Neural progenitor cell (in vitro differentiated cells): ENCODE results near the gene KRT80. TPM values are rescaled to one million over a fixed set of nuclear protein-coding genes. Genes with fewer than 3 reads are reported as not detected.
A peak's percentile ranks its signal among the peaks of the same experiment; 100 is the strongest.

Experiments used
- DNase-seq: peaks from one replicate; pipeline ENCODE4 v3.0.0-alpha.2; 2016; ENCODE audit warnings: low spot score
- H2AFZ ChIP-seq: fragments of 200-600 bp; sonication (generic); replicated peaks from 2 replicates; pipeline ENCODE4 v1.6.1; 2016; ENCODE audit warnings: antibody characterized with exemption
- H3F3A ChIP-seq: fragments of 200-600 bp; sonication (generic); 2 replicates; pipeline ENCODE4 v1.6.1; 2016; ENCODE audit warnings: antibody characterized with exemption, low read depth
- H3K27ac ChIP-seq: fragments of 200-600 bp; sonication (generic); 2 replicates; pipeline ENCODE4 v1.5.1; 2016; ENCODE audit warnings: mild to moderate bottlenecking
- H3K27me3 ChIP-seq: fragments of 200-600 bp; sonication (generic); 2 replicates; pipeline ENCODE4 v1.6.1; 2016; ENCODE audit warnings: mild to moderate bottlenecking, moderate library complexity
- H3K36me3 ChIP-seq: fragments of 200-600 bp; sonication (generic); 2 replicates; pipeline ENCODE4 v1.5.1; 2016
- H3K4me1 ChIP-seq: fragments of 200-600 bp; sonication (generic); 2 replicates; pipeline ENCODE4 v1.6.1; 2016; ENCODE audit warnings: mixed run types
- H3K4me2 ChIP-seq: fragments of 200-600 bp; sonication (generic); 2 replicates; pipeline ENCODE4 v1.6.1; 2016
- H3K4me3 ChIP-seq: fragments of 200-600 bp; sonication (generic); 2 replicates; pipeline ENCODE4 v1.5.1; 2016
- H3K79me2 ChIP-seq: fragments of 200-600 bp; sonication (generic); 2 replicates; pipeline ENCODE4 v1.6.1; 2016; ENCODE audit warnings: low read depth
- H3K9ac ChIP-seq: fragments of 200-600 bp; sonication (generic); 2 replicates; pipeline ENCODE4 v1.6.1; 2016
- H3K9me3 ChIP-seq: fragments of 200-600 bp; sonication (generic); 2 replicates; pipeline ENCODE4 v1.5.1; 2016; ENCODE audit warnings: low read depth
- H4K20me1 ChIP-seq: fragments of 200-600 bp; sonication (generic); 2 replicates; pipeline ENCODE4 v1.6.1; 2016; ENCODE audit warnings: low read depth
- H3K27ac Mint-ChIP-seq: 3 replicates; pipeline ENCODE4 v1.8.0; 2021; ENCODE audit warnings: mixed read lengths
- H3K27me3 Mint-ChIP-seq: 2 replicates; pipeline ENCODE4 v1.8.0; 2022; ENCODE audit warnings: low read depth, mild to moderate bottlenecking, inconsistent platforms, moderate library complexity, mixed read lengths; ENCODE audit not compliant: insufficient read depth
- H3K36me3 Mint-ChIP-seq: 3 replicates; pipeline ENCODE4 v1.8.0; 2021; ENCODE audit warnings: mixed read lengths
- H3K4me1 Mint-ChIP-seq: 3 replicates; pipeline ENCODE4 v1.8.0; 2021; ENCODE audit warnings: mixed read lengths
- H3K4me3 Mint-ChIP-seq: 3 replicates; pipeline ENCODE4 v1.8.0; 2021; ENCODE audit warnings: mild to moderate bottlenecking, moderate library complexity, mixed read lengths
- H3K9me3 Mint-ChIP-seq: 3 replicates; pipeline ENCODE4 v1.8.0; 2020; ENCODE audit warnings: mixed read lengths
- CTCF ChIP-seq: fragments of 200-600 bp; sonication (generic); IDR thresholded peaks from 2 replicates; pipeline ENCODE4 v1.5.1; 2017; ENCODE audit warnings: antibody characterized with exemption, mild to moderate bottlenecking
- EZH2 ChIP-seq: fragments of 200-600 bp; sonication (generic); IDR thresholded peaks from 2 replicates; pipeline ENCODE4 v1.6.1; 2017; ENCODE audit warnings: antibody characterized with exemption, mild to moderate bottlenecking, moderate library complexity
- EZH2phosphoT487 ChIP-seq: fragments of 200-600 bp; sonication (generic); IDR thresholded peaks from 2 replicates; pipeline ENCODE4 v1.6.1; 2017; ENCODE audit warnings: antibody characterized with exemption
- total RNA-seq: library from RNA; depleted of rRNA; stranded (reverse); fragments of >200 nt; gene quantifications from 2 replicates; pipeline ENCODE4 v1.2.3, GENCODE V29; 2015; ENCODE audit warnings: low replicate concordance

The KRT80 gene
- total RNA-seq, 1 donor from 2014 or later: not detected

DNA sequence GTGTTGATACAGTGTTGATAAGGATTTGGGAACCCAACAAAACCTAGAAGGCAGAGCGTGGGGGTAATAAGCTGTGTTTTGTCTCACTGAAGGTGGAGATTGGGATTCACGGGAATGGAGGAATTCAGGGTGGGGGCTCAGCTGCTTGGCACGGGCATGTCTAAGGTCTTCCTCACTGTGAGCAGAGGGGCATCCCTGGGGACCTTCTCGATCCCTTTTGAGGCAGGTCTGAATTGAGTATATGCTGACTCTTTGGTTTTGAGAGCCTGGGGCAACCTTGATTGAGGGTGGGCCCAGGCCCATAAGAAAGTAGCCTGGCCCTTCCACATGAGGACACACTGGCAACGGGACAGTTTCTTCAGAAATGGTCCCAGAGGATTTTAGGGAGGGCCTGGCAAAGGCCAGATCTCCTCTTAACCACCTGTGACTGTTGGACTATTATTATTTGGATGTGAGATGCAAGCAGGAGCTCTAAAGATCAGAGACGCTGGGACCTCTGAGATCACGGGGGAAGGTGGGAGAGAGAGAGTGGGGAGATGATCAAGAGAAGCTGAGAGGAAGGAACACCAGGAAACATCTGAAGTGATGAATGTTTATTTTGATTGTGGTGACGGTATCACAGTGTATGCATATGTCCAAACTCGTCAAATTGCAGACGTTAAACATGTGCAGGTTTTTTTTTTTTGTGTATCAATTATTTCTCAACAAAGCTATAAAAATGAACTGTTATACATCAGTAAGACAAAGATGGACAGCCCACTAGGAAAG lies 63.9 kb downstream of the KRT80 start:
- Histone ChIP-seq H3K9me3 (no peaks in the 10 kb centered on the region), H4K20me1 (no peaks in the 10 kb centered on the region), H3K79me2 (no peaks in the 10 kb centered on the region), H3K4me2 (no peak overlapping the region), H3K36me3 (no peaks in the 10 kb centered on the region), H3F3A (peaks cover 10% of the 10 kb centered on the region), H2AFZ (no peak overlapping the region), H3K27me3 (no peaks in the 10 kb centered on the region), H3K27ac (no peak overlapping the region), H3K4me1 (peaks cover 32% of the 10 kb centered on the region), H3K4me3 (no peak overlapping the region), H3K9ac (no peak overlapping the region)
- no peak for TF ChIP-seq CTCF
- Mint-ChIP-seq H3K9me3 (no peaks in the 10 kb centered on the region), H3K4me1 (peaks cover 35% of the 10 kb centered on the region), H3K27me3 (peaks cover 5% of the 10 kb centered on the region), H3K4me3 (no peak overlapping the region), H3K36me3 (no peaks in the 10 kb centered on the region), H3K27ac (peak overlapping the region; percentile 2)
- DNase-seq: no peak

DNA sequence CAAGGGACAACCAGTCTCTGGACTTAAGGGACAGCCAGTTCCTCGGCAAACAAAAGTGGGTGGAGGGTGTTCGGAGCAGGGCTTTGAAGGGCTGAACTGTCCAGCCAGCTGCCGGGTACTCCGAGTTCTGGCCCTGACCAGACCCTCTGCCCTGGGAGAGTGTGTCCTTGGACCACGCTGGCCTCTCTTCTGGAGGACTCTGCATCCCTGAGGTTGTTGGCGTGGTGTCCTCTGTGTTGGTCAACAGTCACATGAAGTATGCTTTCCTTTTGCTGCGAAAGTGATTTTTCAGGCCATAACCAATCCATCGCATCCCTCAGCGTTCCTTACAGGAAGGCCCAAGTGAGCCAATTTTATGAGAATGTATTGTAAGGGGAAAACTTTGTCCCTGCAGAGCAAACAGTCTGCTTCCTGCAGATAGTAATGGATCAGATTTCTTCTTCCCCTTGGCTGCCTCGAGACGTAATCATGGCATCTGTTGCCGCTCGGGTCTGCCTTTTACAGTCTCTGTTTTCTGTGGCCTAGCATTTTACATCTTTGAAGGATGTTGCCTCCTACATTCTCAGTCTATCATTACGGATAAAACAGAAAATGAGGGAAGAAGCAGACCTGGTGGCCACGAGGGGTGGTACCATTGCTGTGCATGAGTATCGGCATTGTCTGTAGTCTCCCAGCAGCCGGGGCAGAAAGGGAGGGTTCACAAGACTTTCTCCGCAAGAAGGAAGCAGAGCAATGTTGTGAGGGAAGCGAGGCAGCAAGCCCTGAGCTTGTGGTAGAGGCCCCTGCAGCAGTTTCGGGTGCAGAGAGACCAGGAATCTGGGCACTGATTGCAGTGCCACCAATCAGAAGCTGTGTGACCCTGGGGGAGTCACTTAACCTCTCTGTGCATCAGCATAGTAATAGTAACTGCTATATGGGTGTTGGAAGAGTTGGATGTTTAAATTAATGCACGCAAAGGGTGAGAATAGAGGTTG lies 64.9 kb downstream of the KRT80 start:
- H3K36me3 Mint-ChIP-seq: no peaks in the 10 kb centered on the region
- Histone ChIP-seq H3K9ac (no peak overlapping the region), H2AFZ (peak overlapping the region; percentile 65), H3K36me3 (no peaks in the 10 kb centered on the region), H4K20me1 (no peaks in the 10 kb centered on the region), H3K9me3 (no peaks in the 10 kb centered on the region), H3K27ac (no peak overlapping the region), H3K4me3 (no peak overlapping the region), H3K27me3 (no peaks in the 10 kb centered on the region), H3K79me2 (no peaks in the 10 kb centered on the region), H3K4me2 (peak overlapping the region; percentile 65), H3F3A (peaks cover 17% of the 10 kb centered on the region), H3K4me1 (peaks cover 36% of the 10 kb centered on the region)
- no peak overlapping the region for H3K4me3 Mint-ChIP-seq
- TF ChIP-seq EZH2 (no peak), EZH2phosphoT487 (no peak), CTCF (no peak)
- no peak for DNase-seq
- peaks cover 7% of the 10 kb centered on the region for H3K27me3 Mint-ChIP-seq
- H3K9me3 Mint-ChIP-seq: no peaks in the 10 kb centered on the region
- peak overlapping the region; percentile 85 for H3K27ac Mint-ChIP-seq
- peaks cover 42% of the 10 kb centered on the region for H3K4me1 Mint-ChIP-seq

DNA sequence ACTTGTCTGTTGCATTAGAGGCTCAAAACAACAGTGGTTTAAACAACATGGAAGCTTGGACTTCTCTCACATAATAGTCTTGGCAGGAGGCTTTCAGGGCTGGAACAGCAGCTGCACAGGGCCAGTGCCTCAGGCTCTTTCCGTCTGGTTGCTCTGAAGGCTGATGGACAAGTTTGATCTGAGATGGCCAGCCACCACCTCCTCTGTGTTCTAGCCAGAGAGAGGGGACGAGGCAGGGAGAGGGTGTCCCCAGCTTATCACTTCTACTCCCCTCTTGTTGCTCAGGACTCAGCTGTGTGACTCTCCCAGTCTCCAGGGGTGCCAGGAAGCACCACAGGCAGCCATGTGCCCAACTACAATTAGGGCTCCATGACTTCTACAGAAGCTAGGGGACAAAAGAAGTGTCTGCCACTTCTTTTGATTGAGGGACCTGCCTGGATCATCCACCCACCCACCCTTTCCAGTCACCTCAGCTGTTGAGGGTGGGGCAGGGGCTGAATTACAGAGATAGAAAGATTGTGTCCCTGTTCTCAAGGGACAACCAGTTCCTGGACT lies 65.7 kb downstream of the KRT80 start:
- H3K9me3 Mint-ChIP-seq: no peaks in the 10 kb centered on the region
- peaks cover 43% of the 10 kb centered on the region for H3K4me1 Mint-ChIP-seq
- peaks cover 7% of the 10 kb centered on the region for H3K27me3 Mint-ChIP-seq
- peaks cover 17% of the 10 kb centered on the region for H3F3A ChIP-seq
- peak overlapping the region; percentile 65 for H3K4me2 ChIP-seq
- H3K27ac Mint-ChIP-seq: peak overlapping the region; percentile 85
- DNase-seq: no peak
- no peak overlapping the region for H3K27ac ChIP-seq
- H4K20me1 ChIP-seq: no peaks in the 10 kb centered on the region
- no peaks in the 10 kb centered on the region for H3K36me3 ChIP-seq
- no peak overlapping the region for H3K4me3 Mint-ChIP-seq
- H3K36me3 Mint-ChIP-seq: no peaks in the 10 kb centered on the region
- TF ChIP-seq EZH2phosphoT487 (no peak), EZH2 (no peak)
- no peaks in the 10 kb centered on the region for H3K27me3 ChIP-seq
- H3K79me2 ChIP-seq: no peaks in the 10 kb centered on the region
- no peak overlapping the region for H3K4me3 ChIP-seq
- peak overlapping the region; percentile 65 for H2AFZ ChIP-seq
- peaks cover 36% of the 10 kb centered on the region for H3K4me1 ChIP-seq
- H3K9me3 ChIP-seq: no peaks in the 10 kb centered on the region
- no peak overlapping the region for H3K9ac ChIP-seq
